Stimulated activated CD8-positive, alpha-beta memory T cell treated with anti-CD3 and anti-CD28 coated beads, Interleukin-15, amount 100 ng/mL, for 1 hour (primary cell): Measurements from ENCODE around the gene MSL3B.

Source experiments
- DNase-seq: peaks from one replicate; pipeline ENCODE4 v3.0.0-alpha.2; 2020; ENCODE audit warnings: low read depth

MSL3B gene

GRCh38 chr2:233816771-233817170 lies 51.4 kb downstream of the MSL3B start:
- no peak for DNase-seq

- no peak for DNase-seq
These were observed 51.9 kb downstream of the MSL3B start for GRCh38 chr2:233816334-233816733.

GRCh38 chr2:233815861-233816260 lies 52.3 kb downstream of the MSL3B start:
- no peak for DNase-seq
